Psoas muscle (tissue), 8 donors: Measurements from ENCODE around the gene NEURL1. TPM values are rescaled to one million over a fixed set of nuclear protein-coding genes. Genes with fewer than 3 reads are reported as not detected.
A peak's percentile ranks its signal among the peaks of the same experiment; 100 is the strongest.

ENCODE experiments used
- ATAC-seq, 4 donors: fragments of 200-7000 bp; cut with Tn5 transposase; one replicate each; pipeline ENCODE4 v1.9.1; 2020; ENCODE audit warnings: moderate library complexity in 3 of 4, mild to moderate bottlenecking in 2 of 4
- DNase-seq, 2 donors: peaks; one replicate each; pipeline ENCODE4 v3.0.0-alpha.2; 2020
- H3K27ac ChIP-seq: fragments of 200-600 bp; one replicate; pipeline ENCODE4 v1.8.0; 2022
- H3K27me3 ChIP-seq, 3 donors: fragments of 200-600 bp in 1 of 3; one replicate each; pipeline versions ENCODE4 v1.6.1 to v1.8.0; 2013 to 2022; ENCODE audit warnings: low read length in 2 of 3, mild to moderate bottlenecking in 2 of 3, moderate library complexity in 1 of 3; ENCODE audit not compliant: insufficient read depth in 3 of 3
- H3K36me3 ChIP-seq, 2 donors: fragments of 200-600 bp in 1 of 2; one replicate each; pipeline versions ENCODE4 v1.6.1 to v1.8.0; 2013 to 2022; ENCODE audit warnings: low read depth in 1 of 2, mild to moderate bottlenecking in 1 of 2, moderate library complexity in 1 of 2; ENCODE audit not compliant: insufficient read depth in 1 of 2
- H3K4me1 ChIP-seq: fragments of 200-600 bp; one replicate; pipeline ENCODE4 v1.8.0; 2022
- H3K4me3 ChIP-seq: fragments of 200-600 bp; one replicate; pipeline ENCODE4 v1.8.0; 2022; ENCODE audit warnings: mild to moderate bottlenecking
- H3K9me3 ChIP-seq: fragments of 200-600 bp; one replicate; pipeline ENCODE4 v1.8.0; 2022
- CTCF ChIP-seq: fragments of 200-600 bp; IDR thresholded peaks from one replicate; pipeline ENCODE4 v1.8.0; 2022; ENCODE audit warnings: antibody characterized with exemption
- whole genome bisulfite sequencing, 3 donors: extraction: QIAGEN DNeasy Blood & Tissue Kit; methylation state at CpG; one replicate each; pipeline versions ENCODE4 v1.1.6 to v1.1.7; 2013; 5-methylcytosine and 5-hydroxymethylcytosine counted together
- intact Hi-C, 2 donors: fragments of 100-400 bp; cut with DNase I; formaldehyde crosslinking; loops; one replicate each; pipeline versions ENCODE4 v1.11.0 to v1.14.2; 2022
- polyA plus RNA-seq, 3 donors: library from polyadenylated mRNA; stranded (reverse); fragments of 200-250 nt; gene quantifications; one replicate each; pipeline ENCODE4 v1.2.3, GENCODE V29; 2013
- total RNA-seq, 4 donors: library from RNA; stranded (reverse); fragmentation: NEBNext Ultra II Directional in 2 of 4; extraction: Animal tissue kit (Norgen Biotek cat#: 25700) in 2 of 4; gene quantifications; one replicate each; pipeline versions ENCODE4 v1.2.1 to v1.2.4, GENCODE V29; 2021 to 2023
- donor health status: healthy with polysubstance abuse.
- donor health status: DM: no; HTN: no; CAD: no; lungs with moderate emphysema.
- donor health status: Bipolar disorder and iron deficiency.
- donor health status: healthy.
- donor health status: DM: yes; HTN: yes; CAD: no.
- donor health status: DM: no; HTN: no; CAD: no.
- donor health status: DM: no; HTN: no; CAD: no.
- donor health status: DM: yes; HTN: yes; CAD: no.

The NEURL1 gene
- total and polyA plus RNA-seq, 7 donors: 10.9 to 103 (median 66.6) TPM

GRCh38 chr10:103600956-103601569 lies 107.6 kb downstream of the NEURL1 start:
- no peak overlapping the region for H3K4me3 ChIP-seq
- intact Hi-C loops: loop anchor here in 1 of 2 donors (10.0 kb wide), 1 partner anchor 254 kb away; the partner anchor contains the start of gene SH3PXD2A
- H3K9me3 ChIP-seq: no peaks in the 10 kb centered on the region
- H3K4me1 ChIP-seq: no peaks in the 10 kb centered on the region
- 79 to 93% (median 89%) methylated on average over 7 of the region's 7 CpGs for WGBS, 3 donors
- peaks cover 0 to 41% of the 10 kb centered on the region in 2 donors for H3K36me3 ChIP-seq
- ATAC-seq (no peak), DNase-seq (peak in 1 of 2 donors; percentile 23)
- no peak overlapping the region for H3K27ac ChIP-seq
- TF ChIP-seq CTCF: no peak
- no peaks in the 10 kb centered on the region for H3K27me3 ChIP-seq

- Histone ChIP-seq H3K36me3 (peaks cover 0 to 41% of the 10 kb centered on the region in 2 donors), H3K4me3 (no peak overlapping the region), H3K27ac (no peak overlapping the region), H3K9me3 (no peaks in the 10 kb centered on the region), H3K4me1 (no peaks in the 10 kb centered on the region), H3K27me3 (no peaks in the 10 kb centered on the region)
- ATAC-seq (no peak), DNase-seq (peak in 1 of 2 donors; percentile 53)
- intact Hi-C loops: loop anchor here in 1 of 2 donors (10.0 kb wide), 1 partner anchor 253 kb away; the partner anchor contains the start of gene SH3PXD2A
- 86 to 91% (median 88%) methylated on average over 47 of the region's 47 CpGs for WGBS, 3 donors
- TF ChIP-seq CTCF: no peak
These were observed 108.7 kb downstream of the NEURL1 start for GRCh38 chr10:103602028-103602851.

GRCh38 chr10:103602852-103603155 lies 109.3 kb downstream of the NEURL1 start:
- Histone ChIP-seq H3K4me3 (no peak overlapping the region), H3K9me3 (no peaks in the 10 kb centered on the region), H3K27me3 (no peaks in the 10 kb centered on the region), H3K36me3 (peaks cover 0 to 41% of the 10 kb centered on the region in 2 donors), H3K27ac (no peak overlapping the region), H3K4me1 (no peaks in the 10 kb centered on the region)
- WGBS, 3 donors: 90 to 93% (median 92%) methylated on average over 16 of the region's 16 CpGs
- TF ChIP-seq CTCF: no peak
- ATAC-seq (no peak), DNase-seq (no peak)
- intact Hi-C loops: loop anchor here in 1 of 2 donors (10.0 kb wide), 1 partner anchor 252 kb away; the partner anchor contains the start of gene SH3PXD2A

- no peaks in the 10 kb centered on the region for H3K4me1 ChIP-seq
- no peak overlapping the region for H3K27ac ChIP-seq
- no peak for ATAC-seq
- no peaks in the 10 kb centered on the region for H3K27me3 ChIP-seq
- peaks cover 0 to 41% of the 10 kb centered on the region in 2 donors for H3K36me3 ChIP-seq
- intact Hi-C loops: loop anchor here in 1 of 2 donors (10.0 kb wide), 1 partner anchor 251 kb away; the partner anchor contains the start of gene SH3PXD2A
- H3K9me3 ChIP-seq: no peaks in the 10 kb centered on the region
- peak in 1 of 2 donors; percentile 43 for DNase-seq
- H3K4me3 ChIP-seq: no peak overlapping the region
- 95 to 96% (median 95%) methylated on average over 23 of the region's 23 CpGs for WGBS, 3 donors
- no peak for TF ChIP-seq CTCF
These were observed 109.9 kb downstream of the NEURL1 start for GRCh38 chr10:103603382-103603781.
